ENCODE results near the gene RBM33. TPM values are rescaled to one million over a fixed set of nuclear protein-coding genes. Genes with fewer than 3 reads are reported as not detected.

RBM33 gene
- total and polyA plus RNA-seq, 2 of the 13 experiments (the other 11 are each of a cell fraction or from before 2014, with no cell fraction given) = 12.4 to 28.9 TPM

DNA sequence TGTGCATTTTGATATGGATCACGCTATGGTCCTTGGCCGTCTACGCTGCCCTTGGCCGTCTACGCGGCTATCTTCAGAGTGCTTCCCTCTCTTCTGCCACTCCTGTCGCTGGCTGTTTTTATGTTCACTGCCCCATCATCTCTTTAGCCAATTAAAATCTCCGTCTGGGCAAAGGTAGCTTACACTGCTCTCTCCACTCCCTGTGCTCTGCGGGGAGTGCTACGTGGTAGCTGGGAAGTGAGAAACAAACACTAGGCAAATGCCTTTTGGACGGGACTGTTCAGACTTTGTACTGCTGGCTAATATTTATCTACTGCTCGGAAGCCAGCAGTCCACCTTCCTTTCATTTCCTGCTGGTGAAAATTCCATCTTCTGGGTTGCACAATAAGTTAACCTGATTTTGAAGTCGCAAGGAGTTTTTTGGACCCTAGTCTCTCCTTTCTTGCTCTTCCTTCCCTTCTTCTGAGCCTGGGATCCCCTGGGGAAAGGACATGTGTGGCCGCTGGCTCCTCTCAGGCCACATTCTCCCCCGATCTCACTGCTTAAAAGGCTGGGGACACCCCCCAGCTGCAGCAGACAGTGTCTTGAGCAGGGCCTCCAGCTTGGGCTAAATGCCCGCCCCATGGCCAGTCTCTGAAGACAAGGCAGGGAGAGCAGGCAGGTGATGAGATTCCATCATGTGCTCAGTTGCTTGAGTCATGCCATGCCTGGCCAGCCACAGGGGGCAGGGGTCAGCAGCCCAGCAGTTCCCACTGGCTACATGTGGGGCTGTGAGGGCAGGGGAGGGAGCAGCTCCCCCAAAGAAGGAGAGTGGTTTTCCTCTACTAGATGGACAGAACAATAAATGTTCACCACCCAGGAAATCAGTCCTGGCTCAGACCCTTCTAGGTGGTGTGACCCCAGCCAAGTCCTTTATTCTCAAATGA lies 25.5 kb upstream of the RBM33 start (continued):
- TF ChIP-seq, protein P1, sequence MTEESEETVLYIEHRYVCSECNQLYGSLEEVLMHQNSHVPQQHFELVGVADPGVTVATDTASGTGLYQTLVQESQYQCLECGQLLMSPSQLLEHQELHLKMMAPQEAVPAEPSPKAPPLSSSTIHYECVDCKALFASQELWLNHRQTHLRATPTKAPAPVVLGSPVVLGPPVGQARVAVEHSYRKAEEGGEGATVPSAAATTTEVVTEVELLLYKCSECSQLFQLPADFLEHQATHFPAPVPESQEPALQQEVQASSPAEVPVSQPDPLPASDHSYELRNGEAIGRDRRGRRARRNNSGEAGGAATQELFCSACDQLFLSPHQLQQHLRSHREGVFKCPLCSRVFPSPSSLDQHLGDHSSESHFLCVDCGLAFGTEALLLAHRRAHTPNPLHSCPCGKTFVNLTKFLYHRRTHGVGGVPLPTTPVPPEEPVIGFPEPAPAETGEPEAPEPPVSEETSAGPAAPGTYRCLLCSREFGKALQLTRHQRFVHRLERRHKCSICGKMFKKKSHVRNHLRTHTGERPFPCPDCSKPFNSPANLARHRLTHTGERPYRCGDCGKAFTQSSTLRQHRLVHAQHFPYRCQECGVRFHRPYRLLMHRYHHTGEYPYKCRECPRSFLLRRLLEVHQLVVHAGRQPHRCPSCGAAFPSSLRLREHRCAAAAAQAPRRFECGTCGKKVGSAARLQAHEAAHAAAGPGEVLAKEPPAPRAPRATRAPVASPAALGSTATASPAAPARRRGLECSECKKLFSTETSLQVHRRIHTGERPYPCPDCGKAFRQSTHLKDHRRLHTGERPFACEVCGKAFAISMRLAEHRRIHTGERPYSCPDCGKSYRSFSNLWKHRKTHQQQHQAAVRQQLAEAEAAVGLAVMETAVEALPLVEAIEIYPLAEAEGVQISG (CRISPR knock-in tag; IDR thresholded peaks at IDR 0.05) = peak; percentile 72
- 0 out of 2 replicates have a peak, but pooled peaks have one; percentile 15 for TF ChIP-seq SIX4 (CRISPR knock-in tag; IDR thresholded peaks at IDR 0.05)
- TF ChIP-seq FOXK2 (IDR thresholded peaks at IDR 0.05) = peak; percentile 52
- peak; percentile 67 for TF ChIP-seq MYC (CRISPR knock-in tag; IDR thresholded peaks at IDR 0.05; ENCODE audit: borderline replicate concordance)
- peak; percentile 69; the same call in 1 of the 2 replicates for TF ChIP-seq NFIC (IDR thresholded peaks at IDR 0.05; ENCODE audit: low read length)
- TF ChIP-seq, protein P2, sequence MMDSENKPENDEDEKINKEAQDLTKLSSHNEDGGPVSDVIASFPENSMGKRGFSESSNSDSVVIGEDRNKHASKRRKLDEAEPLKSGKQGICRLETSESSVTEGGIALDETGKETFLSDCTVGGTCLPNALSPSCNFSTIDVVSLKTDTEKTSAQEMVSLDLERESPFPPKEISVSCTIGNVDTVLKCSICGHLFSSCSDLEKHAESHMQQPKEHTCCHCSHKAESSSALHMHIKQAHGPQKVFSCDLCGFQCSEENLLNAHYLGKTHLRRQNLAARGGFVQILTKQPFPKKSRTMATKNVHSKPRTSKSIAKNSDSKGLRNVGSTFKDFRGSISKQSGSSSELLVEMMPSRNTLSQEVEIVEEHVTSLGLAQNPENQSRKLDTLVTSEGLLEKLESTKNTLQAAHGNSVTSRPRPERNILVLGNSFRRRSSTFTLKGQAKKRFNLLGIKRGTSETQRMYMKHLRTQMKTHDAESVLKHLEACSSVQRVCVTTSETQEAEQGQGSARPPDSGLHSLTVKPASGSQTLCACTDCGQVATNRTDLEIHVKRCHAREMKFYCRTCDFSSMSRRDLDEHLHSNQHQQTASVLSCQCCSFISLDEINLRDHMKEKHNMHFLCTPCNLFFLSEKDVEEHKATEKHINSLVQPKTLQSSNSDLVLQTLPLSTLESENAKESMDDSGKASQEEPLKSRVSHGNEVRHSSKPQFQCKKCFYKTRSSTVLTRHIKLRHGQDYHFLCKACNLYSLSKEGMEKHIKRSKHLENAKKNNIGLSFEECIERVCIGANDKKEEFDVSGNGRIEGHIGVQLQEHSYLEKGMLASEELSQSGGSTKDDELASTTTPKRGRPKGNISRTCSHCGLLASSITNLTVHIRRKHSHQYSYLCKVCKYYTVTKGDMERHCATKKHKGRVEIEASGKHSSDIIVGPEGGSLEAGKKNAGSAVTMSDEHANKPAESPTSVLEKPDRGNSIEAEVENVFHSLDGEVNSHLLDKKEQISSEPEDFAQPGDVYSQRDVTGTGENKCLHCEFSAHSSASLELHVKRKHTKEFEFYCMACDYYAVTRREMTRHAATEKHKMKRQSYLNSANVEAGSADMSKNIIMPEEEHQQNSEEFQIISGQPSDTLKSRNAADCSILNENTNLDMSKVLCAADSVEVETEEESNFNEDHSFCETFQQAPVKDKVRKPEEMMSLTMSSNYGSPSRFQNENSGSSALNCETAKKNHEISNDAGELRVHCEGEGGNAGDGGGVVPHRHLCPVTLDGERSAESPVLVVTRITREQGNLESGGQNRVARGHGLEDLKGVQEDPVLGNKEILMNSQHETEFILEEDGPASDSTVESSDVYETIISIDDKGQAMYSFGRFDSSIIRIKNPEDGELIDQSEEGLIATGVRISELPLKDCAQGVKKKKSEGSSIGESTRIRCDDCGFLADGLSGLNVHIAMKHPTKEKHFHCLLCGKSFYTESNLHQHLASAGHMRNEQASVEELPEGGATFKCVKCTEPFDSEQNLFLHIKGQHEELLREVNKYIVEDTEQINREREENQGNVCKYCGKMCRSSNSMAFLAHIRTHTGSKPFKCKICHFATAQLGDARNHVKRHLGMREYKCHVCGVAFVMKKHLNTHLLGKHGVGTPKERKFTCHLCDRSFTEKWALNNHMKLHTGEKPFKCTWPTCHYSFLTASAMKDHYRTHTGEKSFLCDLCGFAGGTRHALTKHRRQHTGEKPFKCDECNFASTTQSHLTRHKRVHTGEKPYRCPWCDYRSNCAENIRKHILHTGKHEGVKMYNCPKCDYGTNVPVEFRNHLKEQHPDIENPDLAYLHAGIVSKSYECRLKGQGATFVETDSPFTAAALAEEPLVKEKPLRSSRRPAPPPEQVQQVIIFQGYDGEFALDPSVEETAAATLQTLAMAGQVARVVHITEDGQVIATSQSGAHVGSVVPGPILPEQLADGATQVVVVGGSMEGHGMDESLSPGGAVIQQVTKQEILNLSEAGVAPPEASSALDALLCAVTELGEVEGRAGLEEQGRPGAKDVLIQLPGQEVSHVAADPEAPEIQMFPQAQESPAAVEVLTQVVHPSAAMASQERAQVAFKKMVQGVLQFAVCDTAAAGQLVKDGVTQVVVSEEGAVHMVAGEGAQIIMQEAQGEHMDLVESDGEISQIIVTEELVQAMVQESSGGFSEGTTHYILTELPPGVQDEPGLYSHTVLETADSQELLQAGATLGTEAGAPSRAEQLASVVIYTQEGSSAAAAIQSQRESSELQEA (CRISPR knock-in tag; IDR thresholded peaks at IDR 0.05; ENCODE audit: not compliant biosample characterization) = no peak
- no peak for TF ChIP-seq ZNF326 (CRISPR knock-in tag; IDR thresholded peaks at IDR 0.05; ENCODE audit: borderline replicate concordance)
- TF ChIP-seq NR2F6 (IDR thresholded peaks at IDR 0.05) = peak; percentile 87
- TF ChIP-seq NR2F6 (CRISPR knock-in tag; IDR thresholded peaks at IDR 0.05) = peak; percentile 64
- peak; percentile 59; the same call in 1 of the 2 replicates for TF ChIP-seq SPEN (CRISPR knock-in tag; IDR thresholded peaks at IDR 0.05; ENCODE audit: low read depth)
- TF ChIP-seq, protein P3, sequence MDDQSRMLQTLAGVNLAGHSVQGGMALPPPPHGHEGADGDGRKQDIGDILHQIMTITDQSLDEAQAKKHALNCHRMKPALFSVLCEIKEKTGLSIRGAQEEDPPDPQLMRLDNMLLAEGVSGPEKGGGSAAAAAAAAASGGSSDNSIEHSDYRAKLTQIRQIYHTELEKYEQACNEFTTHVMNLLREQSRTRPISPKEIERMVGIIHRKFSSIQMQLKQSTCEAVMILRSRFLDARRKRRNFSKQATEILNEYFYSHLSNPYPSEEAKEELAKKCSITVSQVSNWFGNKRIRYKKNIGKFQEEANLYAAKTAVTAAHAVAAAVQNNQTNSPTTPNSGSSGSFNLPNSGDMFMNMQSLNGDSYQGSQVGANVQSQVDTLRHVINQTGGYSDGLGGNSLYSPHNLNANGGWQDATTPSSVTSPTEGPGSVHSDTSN (CRISPR knock-in tag; IDR thresholded peaks at IDR 0.05; ENCODE audit: borderline replicate concordance) = 0 out of 2 replicates have a peak, but pooled peaks have one; percentile 55
- peak; percentile 68; the same call in 1 of the 2 replicates for TF ChIP-seq DR1 (CRISPR knock-in tag; IDR thresholded peaks at IDR 0.05)
- TF ChIP-seq ASH2L (IDR thresholded peaks at IDR 0.05; ENCODE audit: insufficient read length, low read depth, low read length) = peak; percentile 100
- TF ChIP-seq ZNF629 (CRISPR knock-in tag; conservative IDR thresholded peaks at IDR 0.05) = peak; percentile 56; the same call in 1 of the 2 replicates
